Peyer's patch (tissue), 4 donors: Measurements from ENCODE around the gene RUNX1. TPM values are rescaled to one million over a fixed set of nuclear protein-coding genes. Genes with fewer than 3 reads are reported as not detected.

ENCODE experiments used
- DNase-seq, 3 donors: peaks; one replicate each; pipeline ENCODE4 v3.0.0-alpha.2; 2017 to 2019
- H3K27ac ChIP-seq, 4 donors: fragments of 200-600 bp; sonication (generic); one replicate each; pipeline ENCODE4 v1.5.1; 2016 to 2019
- H3K27me3 ChIP-seq, 2 donors: fragments of 200-600 bp; sonication (generic); one replicate each; pipeline ENCODE4 v1.5.1; 2019
- H3K36me3 ChIP-seq, 3 donors: fragments of 200-600 bp; sonication (generic); one replicate each; pipeline ENCODE4 v1.5.1; 2016 to 2019
- H3K4me1 ChIP-seq, 4 donors: fragments of 200-600 bp; sonication (generic); one replicate each; pipeline ENCODE4 v1.5.1; 2016 to 2019
- H3K4me3 ChIP-seq, 4 donors: fragments of 200-600 bp; sonication (generic); 1 replicate in 3 of 4; 2 replicates in 1 of 4; pipeline ENCODE4 v1.5.1; 2016 to 2019; ENCODE audit warnings: mild to moderate bottlenecking in 1 of 4
- H3K9me3 ChIP-seq, 4 donors: fragments of 200-600 bp; sonication (generic); one replicate each; pipeline ENCODE4 v1.5.1; 2016 to 2019; ENCODE audit warnings: mild to moderate bottlenecking in 1 of 4
- POLR2A ChIP-seq, 2 donors: fragments of 450-650 bp; IDR thresholded peaks; one replicate each; pipeline ENCODE4 v1.5.1; 2017; ENCODE audit warnings: antibody characterized with exemption in 2 of 2, mild to moderate bottlenecking in 2 of 2, moderate library complexity in 2 of 2
- total RNA-seq, 4 donors: library from RNA; depleted of rRNA; stranded (reverse); fragments of >200 nt; gene quantifications; one replicate each; pipeline ENCODE4 v1.1.0, GENCODE V29; 2016
- TF ChIP-seq, protein P1 (sequence below), 6 experiments: fragments of 450-650 bp in 4 of 6; fragments of 200-600 bp in 2 of 6; sonication (generic) in 1 of 6; IDR thresholded peaks; one replicate each; pipeline ENCODE4 v1.5.1; 2017 to 2019; ENCODE audit warnings: antibody characterized with exemption in 6 of 6, mild to moderate bottlenecking in 3 of 6, moderate library complexity in 1 of 6

RUNX1 gene
- total RNA-seq, 4 donors from 2014 or later: 15.1 to 80.9 (median 24.1) TPM

DNA sequence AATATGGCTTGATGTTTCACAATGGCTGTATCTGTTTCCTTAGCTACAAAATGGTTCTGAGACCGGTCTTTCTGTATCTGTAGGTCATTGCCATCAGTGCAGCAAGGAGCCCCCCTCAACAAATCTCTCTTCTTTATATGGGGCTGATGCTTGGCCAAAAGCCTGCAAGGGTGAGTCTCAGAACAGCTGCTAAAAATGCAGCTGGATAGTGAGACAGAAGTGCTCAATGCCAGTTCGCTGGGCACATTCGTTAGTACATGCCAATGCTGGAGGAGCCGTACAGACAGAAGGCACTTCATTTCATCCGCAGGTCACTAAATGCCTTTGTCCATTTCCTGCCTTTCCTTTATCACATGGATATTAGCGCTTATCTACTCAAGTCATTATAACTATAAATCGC lies 67.3 kb downstream of the RUNX1 start:
- no peak overlapping the region for H3K4me3 ChIP-seq
- no peaks in the 10 kb centered on the region for H3K9me3 ChIP-seq
- no peaks in the 10 kb centered on the region for H3K36me3 ChIP-seq
- peaks cover 0 to 23% (median 3%) of the 10 kb centered on the region in 4 donors for H3K4me1 ChIP-seq
- TF ChIP-seq POLR2A (IDR thresholded peaks at IDR 0.05): no peak
- TF ChIP-seq, protein P1, sequence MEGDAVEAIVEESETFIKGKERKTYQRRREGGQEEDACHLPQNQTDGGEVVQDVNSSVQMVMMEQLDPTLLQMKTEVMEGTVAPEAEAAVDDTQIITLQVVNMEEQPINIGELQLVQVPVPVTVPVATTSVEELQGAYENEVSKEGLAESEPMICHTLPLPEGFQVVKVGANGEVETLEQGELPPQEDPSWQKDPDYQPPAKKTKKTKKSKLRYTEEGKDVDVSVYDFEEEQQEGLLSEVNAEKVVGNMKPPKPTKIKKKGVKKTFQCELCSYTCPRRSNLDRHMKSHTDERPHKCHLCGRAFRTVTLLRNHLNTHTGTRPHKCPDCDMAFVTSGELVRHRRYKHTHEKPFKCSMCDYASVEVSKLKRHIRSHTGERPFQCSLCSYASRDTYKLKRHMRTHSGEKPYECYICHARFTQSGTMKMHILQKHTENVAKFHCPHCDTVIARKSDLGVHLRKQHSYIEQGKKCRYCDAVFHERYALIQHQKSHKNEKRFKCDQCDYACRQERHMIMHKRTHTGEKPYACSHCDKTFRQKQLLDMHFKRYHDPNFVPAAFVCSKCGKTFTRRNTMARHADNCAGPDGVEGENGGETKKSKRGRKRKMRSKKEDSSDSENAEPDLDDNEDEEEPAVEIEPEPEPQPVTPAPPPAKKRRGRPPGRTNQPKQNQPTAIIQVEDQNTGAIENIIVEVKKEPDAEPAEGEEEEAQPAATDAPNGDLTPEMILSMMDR (IDR thresholded peaks at IDR 0.05): no peak
- H3K27ac ChIP-seq: no peak overlapping the region
- no peak for DNase-seq
- no peaks in the 10 kb centered on the region for H3K27me3 ChIP-seq

DNA sequence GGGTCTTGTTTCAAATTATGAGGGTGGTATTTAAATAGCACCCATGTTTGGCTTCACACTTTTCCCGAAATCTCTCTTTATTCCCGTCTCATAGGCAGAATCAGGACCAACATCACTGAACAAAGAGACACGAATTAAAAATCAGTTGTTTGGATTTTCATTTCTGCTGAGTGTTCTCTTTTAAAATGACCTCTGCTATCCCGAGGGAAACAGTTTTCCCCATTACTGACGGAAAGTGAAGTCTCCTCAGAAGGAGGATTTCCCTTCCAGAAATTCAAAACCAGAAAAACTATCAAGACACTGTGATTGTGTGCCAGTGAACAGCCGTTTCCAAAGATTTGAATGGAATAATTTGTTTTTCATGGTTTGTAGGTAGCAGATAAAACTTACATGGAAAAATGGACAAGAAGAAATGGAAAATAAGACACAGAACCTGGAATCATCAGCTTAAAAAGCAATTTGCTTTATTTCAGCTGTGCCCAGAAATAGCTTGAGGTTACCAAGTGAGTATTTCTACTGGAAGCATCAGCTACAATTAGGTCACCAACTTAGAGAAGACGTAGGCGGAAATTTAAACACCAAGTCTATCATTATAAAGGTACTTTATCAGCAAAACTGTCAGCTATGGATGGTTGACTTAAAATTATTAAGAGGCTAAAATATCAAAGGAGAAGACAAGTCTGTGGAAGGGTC lies 68.5 kb downstream of the RUNX1 start:
- H3K27me3 ChIP-seq: no peaks in the 10 kb centered on the region
- peaks cover 0 to 18% (median 0%) of the 10 kb centered on the region in 4 donors for H3K4me1 ChIP-seq
- H3K36me3 ChIP-seq: no peaks in the 10 kb centered on the region
- no peaks in the 10 kb centered on the region for H3K9me3 ChIP-seq
- no peak for DNase-seq
- H3K27ac ChIP-seq: no peak overlapping the region
- TF ChIP-seq POLR2A (IDR thresholded peaks at IDR 0.05): no peak
- TF ChIP-seq, protein P1 (IDR thresholded peaks at IDR 0.05): no peak
- H3K4me3 ChIP-seq: no peak overlapping the region

DNA sequence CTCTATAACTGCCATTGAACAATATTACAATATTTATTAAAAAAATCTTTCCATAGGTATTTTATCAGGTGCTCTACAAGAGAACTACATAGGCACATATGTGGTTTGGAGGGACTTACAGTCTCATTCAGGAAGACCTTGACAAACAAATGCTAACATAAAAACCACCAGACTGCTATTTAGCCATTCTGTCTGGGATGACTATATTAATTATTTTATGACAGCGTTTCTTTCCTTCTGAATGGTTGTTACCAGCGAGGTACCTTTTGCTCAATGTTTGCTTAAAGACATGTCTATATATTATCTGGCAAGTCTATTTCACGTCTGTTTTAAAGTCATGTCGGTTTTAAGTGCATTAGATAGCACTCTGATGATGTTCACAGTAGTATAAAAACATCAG lies 69.7 kb downstream of the RUNX1 start:
- no peak for DNase-seq
- H3K9me3 ChIP-seq: no peaks in the 10 kb centered on the region
- TF ChIP-seq POLR2A (IDR thresholded peaks at IDR 0.05): no peak
- TF ChIP-seq, protein P1 (IDR thresholded peaks at IDR 0.05): no peak

DNA sequence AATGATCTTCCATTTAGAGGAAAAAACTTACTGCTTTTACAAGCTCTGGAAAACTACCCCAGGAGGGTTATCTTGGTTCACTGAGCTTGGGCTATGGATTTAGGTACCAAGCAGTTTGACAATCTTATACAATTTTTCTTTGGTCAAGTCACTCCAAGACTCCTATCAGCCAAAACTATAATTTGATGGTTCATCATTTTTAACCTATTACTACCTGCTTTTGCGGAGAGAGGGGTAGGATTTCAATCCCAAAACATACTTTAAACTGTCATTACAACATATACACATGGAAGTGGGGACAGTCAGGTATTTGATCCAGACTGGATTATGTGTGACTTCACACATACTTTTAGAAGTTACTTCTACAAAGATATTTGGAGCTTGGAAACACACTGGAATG lies 71.8 kb downstream of the RUNX1 start:
- Histone ChIP-seq H3K27me3 (no peaks in the 10 kb centered on the region), H3K9me3 (no peaks in the 10 kb centered on the region), H3K27ac (no peak overlapping the region), H3K36me3 (no peaks in the 10 kb centered on the region), H3K4me1 (peaks cover 0 to 5% (median 2%) of the 10 kb centered on the region in 4 donors), H3K4me3 (no peak overlapping the region)
- no peak for TF ChIP-seq POLR2A (IDR thresholded peaks at IDR 0.05)
- TF ChIP-seq, protein P1 (IDR thresholded peaks at IDR 0.05): no peak
- no peak for DNase-seq

More for the DNA sequence above, 69.7 kb downstream of the RUNX1 start:
- Histone ChIP-seq H3K4me3 (no peak overlapping the region), H3K27me3 (no peaks in the 10 kb centered on the region), H3K27ac (no peak overlapping the region), H3K36me3 (no peaks in the 10 kb centered on the region), H3K4me1 (peaks cover 0 to 18% (median 0%) of the 10 kb centered on the region in 4 donors)

DNA sequence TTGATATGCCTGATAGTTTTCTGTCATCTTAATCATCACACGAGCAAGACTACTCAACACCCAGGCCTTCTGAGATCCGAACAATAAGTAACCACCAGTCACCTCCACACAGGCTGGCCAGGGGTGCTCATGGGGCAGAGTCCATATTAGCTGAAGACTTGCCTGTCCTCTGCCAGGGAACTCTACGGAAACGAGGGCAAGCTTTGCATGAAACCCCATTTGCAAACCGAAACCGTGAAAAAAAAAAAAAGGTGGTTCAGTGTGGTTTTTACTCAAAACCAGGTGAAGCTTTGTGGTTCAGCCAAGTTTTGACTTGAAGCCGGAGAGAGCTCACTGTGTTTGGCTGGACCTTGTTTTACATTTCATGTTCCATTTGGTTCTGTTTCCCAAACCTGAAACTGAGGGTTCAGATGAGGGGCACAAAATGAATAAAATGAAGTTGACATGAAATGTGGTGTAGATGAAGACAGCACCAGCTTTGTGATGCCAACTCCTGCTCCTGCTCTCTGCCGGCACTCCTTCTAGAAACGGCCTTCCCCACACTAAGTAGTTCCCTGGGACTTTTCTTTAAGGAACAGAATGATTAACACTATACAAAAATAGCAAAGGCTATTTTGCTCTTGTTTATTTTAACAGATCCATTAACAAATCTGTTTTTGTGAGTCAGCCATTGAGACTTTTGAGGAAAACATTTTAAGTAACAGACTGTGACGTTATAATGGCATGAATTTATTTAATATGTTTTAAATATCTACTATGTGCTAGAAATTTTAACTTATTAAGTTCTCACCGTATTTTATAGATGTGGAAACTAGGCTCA lies 74.7 kb downstream of the RUNX1 start:
- H3K27ac ChIP-seq: no peak overlapping the region
- DNase-seq: peak in 2 of 3 donors; percentile 27 to 57
- no peaks in the 10 kb centered on the region for H3K27me3 ChIP-seq
- peaks cover 0 to 5% (median 2%) of the 10 kb centered on the region in 4 donors for H3K4me1 ChIP-seq
- H3K9me3 ChIP-seq: no peaks in the 10 kb centered on the region
- H3K36me3 ChIP-seq: no peaks in the 10 kb centered on the region
- TF ChIP-seq, protein P1 (IDR thresholded peaks at IDR 0.05): no peak
- TF ChIP-seq POLR2A (IDR thresholded peaks at IDR 0.05): no peak
- no peak overlapping the region for H3K4me3 ChIP-seq
